Upper lobe of left lung (tissue), 6 donors: ENCODE measurements around the gene CXCL14. TPM values are rescaled to one million over a fixed set of nuclear protein-coding genes. Genes with fewer than 3 reads are reported as not detected.
A peak's percentile ranks its signal among the peaks of the same experiment; 100 is the strongest.

Experiments used
- ATAC-seq, 2 donors: fragments of 200-7000 bp; cut with Tn5 transposase; one replicate each; pipeline ENCODE4 v1.9.1; 2022; ENCODE audit warnings: mild to moderate bottlenecking in 2 of 2, moderate library complexity in 2 of 2; ENCODE audit not compliant: low FRiP score in 2 of 2
- DNase-seq, 2 donors: peaks; one replicate each; pipeline ENCODE4 v3.0.0-alpha.2; 2019 to 2020
- H3K27ac ChIP-seq, 4 donors: fragments of 200-600 bp; sonication (generic); one replicate each; pipeline ENCODE4 v1.5.1; 2016 to 2019
- H3K27me3 ChIP-seq, 4 donors: fragments of 200-600 bp; sonication (generic); one replicate each; pipeline ENCODE4 v1.5.1; 2017 to 2019
- H3K36me3 ChIP-seq, 4 donors: fragments of 200-600 bp; sonication (generic); one replicate each; pipeline ENCODE4 v1.5.1; 2016 to 2019
- H3K4me1 ChIP-seq, 4 donors: fragments of 200-600 bp; sonication (generic); one replicate each; pipeline ENCODE4 v1.5.1; 2018 to 2019
- H3K4me3 ChIP-seq, 4 donors: fragments of 200-600 bp; sonication (generic); one replicate each; pipeline ENCODE4 v1.5.1; 2017 to 2019; ENCODE audit warnings: mild to moderate bottlenecking in 2 of 4, moderate library complexity in 1 of 4
- H3K9me3 ChIP-seq, 4 donors: fragments of 200-600 bp; sonication (generic); one replicate each; pipeline ENCODE4 v1.5.1; 2018 to 2019
- CTCF ChIP-seq, 6 experiments: fragments of 450-650 bp in 4 of 6; fragments of 200-600 bp in 2 of 6; sonication (generic) in 2 of 6; IDR thresholded peaks; one replicate each; pipeline ENCODE4 v1.5.1; 2016 to 2019; ENCODE audit warnings: antibody characterized with exemption in 6 of 6
- EP300 ChIP-seq, 4 donors: sonication (generic); formaldehyde crosslinking; IDR thresholded peaks; one replicate each; pipeline ENCODE4 v1.5.1; 2017; ENCODE audit warnings: antibody characterized with exemption in 4 of 4, control low read depth in 2 of 4
- POLR2A ChIP-seq, 4 donors: fragments of 450-650 bp; IDR thresholded peaks; one replicate each; pipeline ENCODE4 v1.5.1; 2016 to 2017; ENCODE audit warnings: antibody characterized with exemption in 4 of 4, mild to moderate bottlenecking in 2 of 4
- POLR2AphosphoS5 ChIP-seq, 2 donors: sonication (generic); formaldehyde crosslinking; IDR thresholded peaks; one replicate each; pipeline ENCODE4 v1.5.1; 2017; ENCODE audit warnings: antibody characterized with exemption in 2 of 2
- WGBS, 2 donors: methylation state at CpG; one replicate each; pipeline ENCODE4 v1.1.5; 2017 to 2018; 5-methylcytosine and 5-hydroxymethylcytosine counted together
- total RNA-seq, 6 donors: library from RNA; depleted of rRNA in 4 of 6; stranded (reverse); fragments of >200 nt in 4 of 6; gene quantifications; one replicate each; pipeline versions ENCODE4 v1.1.0 to v1.2.1, GENCODE V29; 2016 to 2021
- donor health status: DM: no; HTN: no; CAD: no; lungs with moderate emphysema.
- donor health status: DM: no; HTN: yes; CAD: no; lungs with severe emphysema.

Gene CXCL14
- total RNA-seq, 6 donors from 2014 or later: 0.15 to 5.5 (median 2.4) TPM; not detected in 2

GRCh38 chr5:135578305-135578684 is 496 bp downstream of the CXCL14 start:
- 7% methylated on average over 9 to 19 of the region's 21 CpGs for WGBS, 2 donors
- no peak for TF ChIP-seq POLR2AphosphoS5 (IDR thresholded peaks at IDR 0.05)
- TF ChIP-seq POLR2A (IDR thresholded peaks at IDR 0.05): no peak
- TF ChIP-seq EP300 (IDR thresholded peaks at IDR 0.05): no peak
- no peak for TF ChIP-seq CTCF (IDR thresholded peaks at IDR 0.05)
- ATAC-seq (no peak), DNase-seq (no peak)
- H3K27me3 ChIP-seq: peaks cover 0 to 18% (median 8%) of the 10 kb centered on the region in 4 donors
- no peaks in the 10 kb centered on the region for H3K36me3 ChIP-seq
- peaks cover 2 to 19% (median 12%) of the 10 kb centered on the region in 4 donors for H3K4me1 ChIP-seq
- H3K4me3 ChIP-seq: peak overlapping the region in 3 of 4 donors; percentile 13 to 33 (median 23)
- no peaks in the 10 kb centered on the region for H3K9me3 ChIP-seq
- no peak overlapping the region for H3K27ac ChIP-seq

- Histone ChIP-seq H3K27ac (no peak overlapping the region), H3K4me3 (no peak overlapping the region), H3K36me3 (no peaks in the 10 kb centered on the region), H3K4me1 (peaks cover 2 to 19% (median 12%) of the 10 kb centered on the region in 4 donors), H3K27me3 (peaks cover 0 to 18% (median 8%) of the 10 kb centered on the region in 4 donors), H3K9me3 (no peaks in the 10 kb centered on the region)
- DNase-seq: no peak
- ATAC-seq: no peak
- TF ChIP-seq POLR2AphosphoS5 (IDR thresholded peaks at IDR 0.05): no peak
- no peak for TF ChIP-seq CTCF (IDR thresholded peaks at IDR 0.05)
- 34 to 36% methylated on average over 4 to 8 of the region's 8 CpGs for WGBS, 2 donors
Measured at GRCh38 chr5:135577421-135577820, 1.4 kb downstream of the CXCL14 start.

GRCh38 chr5:135576075-135576599 is 2.7 kb downstream of the CXCL14 start:
- Histone ChIP-seq H3K36me3 (no peaks in the 10 kb centered on the region), H3K27ac (no peak overlapping the region), H3K4me3 (no peak overlapping the region), H3K27me3 (peaks cover 0 to 18% (median 8%) of the 10 kb centered on the region in 4 donors), H3K9me3 (no peaks in the 10 kb centered on the region), H3K4me1 (peaks cover 2 to 19% (median 12%) of the 10 kb centered on the region in 4 donors)
- ATAC-seq: no peak
- WGBS, 2 donors: 70 to 72% methylated on average over 6 of the region's 6 CpGs
- TF ChIP-seq POLR2A (IDR thresholded peaks at IDR 0.05) (no peak), EP300 (IDR thresholded peaks at IDR 0.05) (no peak), POLR2AphosphoS5 (IDR thresholded peaks at IDR 0.05) (no peak), CTCF (IDR thresholded peaks at IDR 0.05) (no peak)
- no peak for DNase-seq

GRCh38 chr5:135574493-135574892 is 4.3 kb downstream of the CXCL14 start:
- Histone ChIP-seq H3K4me3 (no peak overlapping the region), H3K36me3 (no peaks in the 10 kb centered on the region), H3K27me3 (peaks cover 0 to 16% (median 8%) of the 10 kb centered on the region in 4 donors), H3K4me1 (peaks cover 2 to 19% (median 12%) of the 10 kb centered on the region in 4 donors), H3K27ac (no peak overlapping the region), H3K9me3 (no peaks in the 10 kb centered on the region)
- 92 to 97% methylated on average over 9 to 10 of the region's 10 CpGs for WGBS, 2 donors
- DNase-seq (no peak), ATAC-seq (no peak)
- TF ChIP-seq CTCF (IDR thresholded peaks at IDR 0.05): no peak
- TF ChIP-seq EP300 (IDR thresholded peaks at IDR 0.05): no peak
- TF ChIP-seq POLR2A (IDR thresholded peaks at IDR 0.05): no peak

DNA sequence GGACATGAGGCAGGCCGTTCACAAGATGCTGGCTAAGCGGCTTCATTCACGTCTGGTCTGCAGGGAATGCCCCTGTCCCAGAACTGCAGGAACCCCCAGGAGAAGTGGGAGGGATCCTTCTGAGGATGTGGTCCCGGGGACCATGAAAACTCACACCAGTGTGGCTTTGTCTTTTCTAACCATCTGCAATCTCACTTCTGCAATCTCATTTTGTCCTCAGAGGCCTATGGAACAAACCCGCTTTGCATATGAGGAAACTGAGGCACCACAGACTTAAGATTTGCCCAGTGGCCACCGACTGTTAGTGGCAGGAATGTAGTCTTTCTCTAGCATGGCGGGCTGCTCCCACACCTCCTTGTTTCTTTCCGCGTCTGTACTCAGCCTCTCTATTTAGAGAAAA is 6.9 kb downstream of the CXCL14 start:
- DNase-seq (no peak), ATAC-seq (no peak)
- Histone ChIP-seq H3K27me3 (no peaks in the 10 kb centered on the region), H3K27ac (no peak overlapping the region), H3K4me3 (no peak overlapping the region), H3K9me3 (no peaks in the 10 kb centered on the region), H3K4me1 (no peaks in the 10 kb centered on the region), H3K36me3 (no peaks in the 10 kb centered on the region)
- TF ChIP-seq POLR2A (IDR thresholded peaks at IDR 0.05) (no peak), EP300 (IDR thresholded peaks at IDR 0.05) (no peak), CTCF (IDR thresholded peaks at IDR 0.05) (no peak), POLR2AphosphoS5 (IDR thresholded peaks at IDR 0.05) (no peak)
- WGBS, 2 donors: 75 to 76% methylated on average over 9 of the region's 9 CpGs
